HG03025 (cell line): ENCODE data around the gene NPAS2.

Experiments
- ATAC-seq: cut with Tn5 transposase; IDR thresholded peaks from one replicate; pipeline ENCODE4 v1.9.1; 2021; ENCODE audit warnings: mild to moderate bottlenecking, moderate library complexity; ENCODE audit not compliant: unreplicated experiment, low FRiP score

The NPAS2 gene

GRCh38 chr2:100960688-100961087, 140.7 kb downstream of the NPAS2 start:
- no peak for ATAC-seq

DNA sequence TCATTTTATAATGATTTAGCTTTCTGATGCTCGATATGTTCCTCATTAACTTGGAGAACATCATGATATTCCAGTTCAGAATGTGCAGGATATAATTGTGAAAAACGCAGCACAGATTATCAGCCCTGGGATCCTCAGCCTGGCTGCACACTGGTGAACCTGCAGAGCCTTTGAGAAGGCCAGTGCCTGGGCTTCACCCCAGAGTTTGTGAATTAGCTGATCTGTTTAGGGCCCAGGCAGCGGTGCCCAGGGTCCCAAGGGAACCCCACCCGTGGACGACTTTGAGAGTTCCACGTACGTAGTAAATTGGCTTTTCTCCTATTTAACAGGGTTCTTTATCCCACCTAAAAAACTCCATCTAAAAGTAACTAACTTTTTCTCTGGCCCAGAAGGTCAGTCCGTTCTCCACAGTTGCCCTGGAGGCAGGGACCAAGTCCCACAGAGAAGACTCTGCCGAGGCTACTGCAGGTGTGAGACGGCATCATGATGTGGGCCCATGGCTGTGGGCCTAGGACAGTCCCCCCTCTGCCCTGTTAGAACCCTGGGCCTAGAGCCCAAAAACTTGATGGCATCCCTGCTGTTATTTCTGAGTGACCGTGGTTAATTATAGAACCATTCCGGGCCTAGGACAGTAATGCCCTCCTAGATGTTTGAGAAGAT, 142.6 kb downstream of the NPAS2 start:
- no peak for ATAC-seq

DNA sequence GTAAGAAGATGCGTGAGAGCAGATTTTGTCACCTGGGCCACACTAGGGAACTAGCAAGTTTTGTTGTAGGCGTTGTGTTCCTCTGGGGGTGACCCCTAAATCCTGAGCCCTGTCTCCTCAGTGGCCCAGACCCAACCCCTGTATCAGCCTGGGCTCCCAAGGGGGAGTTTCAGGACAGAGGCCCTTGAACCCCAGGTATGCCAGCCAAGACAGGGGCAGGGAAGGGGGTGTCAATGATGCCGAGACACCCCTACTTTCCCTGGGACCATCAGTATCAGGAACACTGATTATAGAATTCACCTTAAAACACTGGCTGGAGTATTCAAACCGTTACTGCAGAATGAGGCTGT, 143.1 kb downstream of the NPAS2 start:
- ATAC-seq, result no peak

GRCh38 chr2:100964222-100964621, 144.3 kb downstream of the NPAS2 start:
- no peak for ATAC-seq

GRCh38 chr2:100964681-100965169, 144.8 kb downstream of the NPAS2 start:
- no peak for ATAC-seq

- no peak for ATAC-seq
Observed at GRCh38 chr2:100965596-100965995, 145.7 kb downstream of the NPAS2 start.

GRCh38 chr2:100967716-100968115, 147.8 kb downstream of the NPAS2 start:
- ATAC-seq, result no peak

- ATAC-seq, result no peak
Observed at GRCh38 chr2:100968146-100969145, 148.5 kb downstream of the NPAS2 start.

DNA sequence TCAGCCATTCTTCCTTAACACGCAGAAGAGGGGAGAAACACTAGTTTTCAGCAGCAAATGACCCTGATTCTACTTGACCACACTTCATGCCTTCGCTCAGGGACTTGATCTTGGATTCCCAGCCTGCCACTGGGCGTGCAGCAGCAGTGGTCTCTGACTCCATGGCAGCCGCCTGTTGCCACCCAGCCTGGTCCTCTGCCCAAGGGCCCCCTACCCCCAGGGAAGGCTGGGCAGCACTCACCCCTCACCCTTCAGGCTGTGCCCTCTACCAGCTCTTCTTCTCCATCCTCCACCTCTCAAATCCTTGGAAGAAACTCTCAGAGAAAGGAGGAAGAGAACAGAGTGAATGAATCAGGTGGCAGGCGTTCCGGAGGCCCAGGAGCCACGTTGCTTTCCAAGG, 150.1 kb downstream of the NPAS2 start:
- no peak for ATAC-seq

DNA sequence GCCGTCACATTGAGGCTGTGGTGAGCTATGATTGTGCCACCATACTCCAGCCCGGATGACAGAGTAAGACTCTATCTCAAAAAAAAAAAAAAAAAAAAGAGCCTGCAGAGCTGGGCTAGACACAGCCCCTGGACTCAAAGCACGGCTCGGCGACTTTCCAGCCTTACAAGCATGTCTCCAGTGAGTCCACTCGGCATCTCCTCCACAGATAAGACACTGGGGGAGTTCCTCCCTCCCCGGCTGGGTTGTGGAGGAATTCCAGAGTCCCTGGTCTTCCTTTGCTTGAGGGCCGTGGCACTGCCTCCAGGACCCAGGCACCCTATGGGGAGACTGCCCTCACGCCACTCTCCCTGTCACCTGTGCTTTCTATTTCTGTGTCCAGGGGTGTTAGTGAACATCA, 151.3 kb downstream of the NPAS2 start:
- ATAC-seq, result no peak

DNA sequence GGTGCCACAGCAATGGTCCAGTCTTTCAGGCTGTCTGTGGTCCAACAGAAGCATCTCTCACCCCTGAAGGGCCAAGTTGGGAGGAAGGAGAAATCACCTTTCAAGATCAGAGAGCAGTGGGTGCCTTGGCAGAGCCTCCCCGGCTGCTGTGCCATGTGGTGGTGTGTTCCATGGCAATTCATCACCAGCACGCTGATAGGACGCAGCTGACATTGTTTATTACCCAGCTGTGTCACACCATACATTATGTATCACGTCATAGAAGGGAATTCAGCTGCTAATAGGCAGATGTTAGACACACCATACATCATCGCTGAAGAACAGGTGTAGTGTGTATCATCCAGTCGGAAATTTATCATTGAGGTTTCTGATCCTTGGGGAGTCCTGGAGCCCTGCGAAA, 152.5 kb downstream of the NPAS2 start:
- no peak for ATAC-seq

GRCh38 chr2:100974712-100975520, 155.0 kb downstream of the NPAS2 start:
- ATAC-seq, result no peak

GRCh38 chr2:100975521-100975785, 155.5 kb downstream of the NPAS2 start:
- no peak for ATAC-seq

DNA sequence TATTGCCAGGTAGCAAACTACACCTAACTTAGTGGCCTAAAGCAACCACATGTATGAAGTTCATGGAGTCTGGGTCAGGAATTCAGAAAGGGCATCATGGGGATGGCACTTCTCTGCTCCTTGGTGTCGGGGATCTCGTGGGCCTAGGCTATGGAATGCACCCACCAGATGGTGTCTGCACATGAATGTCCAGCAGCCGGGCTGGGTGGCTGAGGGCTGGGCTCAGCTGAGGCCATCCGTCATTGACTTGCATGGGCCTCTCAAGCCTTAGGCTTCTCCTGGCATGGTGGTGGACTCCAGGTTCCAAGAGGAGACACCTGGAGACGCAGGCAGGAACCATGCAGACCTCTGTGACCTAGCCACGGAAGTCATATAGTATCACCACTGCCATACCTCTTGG, 156.1 kb downstream of the NPAS2 start:
- ATAC-seq, result no peak

- ATAC-seq, result peak; percentile 94
Observed at GRCh38 chr2:100976645-100977391, 156.9 kb downstream of the NPAS2 start.

DNA sequence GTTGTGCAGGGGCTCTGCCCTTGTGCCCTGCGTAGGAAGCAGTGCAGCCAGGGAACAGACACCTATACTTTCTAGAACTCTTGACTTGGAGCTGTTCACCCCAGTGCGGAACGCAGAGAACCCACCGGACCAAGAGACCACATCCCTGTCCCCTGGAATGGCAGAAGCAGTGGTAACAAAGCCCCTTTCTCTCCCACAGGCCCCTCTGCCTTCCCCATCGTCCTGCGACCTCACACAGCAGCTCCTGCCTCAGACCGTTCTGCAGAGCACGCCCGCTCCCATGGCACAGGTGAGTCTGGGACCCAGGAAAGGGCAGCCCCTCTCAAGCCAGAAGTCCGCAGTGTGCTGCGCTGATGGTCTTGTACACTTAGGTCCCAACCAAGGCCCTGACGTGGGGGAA, 157.6 kb downstream of the NPAS2 start:
- no peak for ATAC-seq

GRCh38 chr2:100978582-100979191, 158.7 kb downstream of the NPAS2 start:
- no peak for ATAC-seq

DNA sequence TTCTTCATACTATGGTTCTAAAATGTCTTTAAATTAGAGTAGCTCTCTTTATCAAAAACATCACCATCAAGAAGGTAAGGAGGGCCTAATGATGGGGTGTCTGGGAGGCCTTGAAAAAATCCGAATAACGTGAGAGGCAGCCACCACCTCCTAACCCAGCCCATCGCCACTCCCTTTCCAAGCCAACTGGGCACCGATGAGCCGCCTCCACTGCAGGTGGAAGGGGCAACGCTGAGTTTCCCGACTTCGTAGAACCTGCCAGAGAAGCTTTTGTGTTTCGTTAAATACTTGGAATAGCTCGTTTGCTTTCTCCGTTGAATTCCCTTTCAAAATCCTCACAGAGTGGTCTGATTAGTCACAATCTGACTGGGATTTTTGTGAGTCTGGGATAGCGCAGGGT, 160.1 kb downstream of the NPAS2 start:
- ATAC-seq, result no peak

DNA sequence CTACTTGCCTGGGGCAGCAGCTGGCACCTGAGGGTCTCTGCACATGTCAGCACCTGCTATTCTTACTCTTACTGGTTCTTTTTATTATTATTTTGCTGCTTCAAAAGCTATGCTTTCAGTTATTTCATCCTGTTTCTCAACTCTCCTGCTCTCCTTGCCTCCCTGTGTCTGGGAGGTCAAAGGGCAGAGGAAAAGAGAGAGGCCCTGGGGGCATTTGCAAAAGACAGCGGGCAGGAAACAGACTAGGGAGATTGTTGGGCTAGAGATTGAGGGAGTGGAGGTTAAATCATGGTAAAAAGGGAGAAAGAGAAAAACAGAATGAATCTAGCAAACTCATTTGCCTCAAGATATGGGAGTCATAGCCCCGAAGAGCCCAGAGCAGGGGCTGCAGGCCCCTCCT, 161.1 kb downstream of the NPAS2 start:
- ATAC-seq, result no peak

- ATAC-seq, result no peak
Observed at GRCh38 chr2:100982431-100982861, 162.5 kb downstream of the NPAS2 start.
